Ishikawa (cell line): ENCODE results near the gene CDK19.

Experiments used
- CEBPB ChIP-seq: IDR thresholded peaks from 2 replicates; pipeline ENCODE4 v1.6.1; 2012
- CREB1 ChIP-seq: IDR thresholded peaks from 2 replicates; pipeline ENCODE4 v1.6.1; 2012; ENCODE audit warnings: low read depth
- EGR1 ChIP-seq: IDR thresholded peaks from 2 replicates; pipeline ENCODE4 v1.6.1; 2012
- EP300 ChIP-seq: IDR thresholded peaks from 2 replicates; pipeline ENCODE4 v1.6.1; 2012; ENCODE audit warnings: borderline replicate concordance
- FOXM1 ChIP-seq: IDR thresholded peaks from 2 replicates; pipeline ENCODE4 v1.6.1; 2012; ENCODE audit warnings: low read depth, borderline replicate concordance
- NFIC ChIP-seq: IDR thresholded peaks from 2 replicates; pipeline ENCODE4 v1.6.1; 2012
- RAD21 ChIP-seq: IDR thresholded peaks from 2 replicates; pipeline ENCODE4 v1.6.1; 2012; ENCODE audit warnings: low read depth
- REST ChIP-seq: IDR thresholded peaks from 2 replicates; pipeline ENCODE4 v1.6.1; 2012; ENCODE audit warnings: low read depth, mild to moderate bottlenecking
- TAF1 ChIP-seq: IDR thresholded peaks from 2 replicates; pipeline ENCODE4 v1.6.1; 2012; ENCODE audit warnings: low read depth, mild to moderate bottlenecking
- TCF12 ChIP-seq: IDR thresholded peaks from 2 replicates; pipeline ENCODE4 v1.6.1; 2012; ENCODE audit warnings: low read depth
- TEAD4 ChIP-seq: IDR thresholded peaks from 2 replicates; pipeline ENCODE4 v1.6.1; 2012
- USF1 ChIP-seq: IDR thresholded peaks from 2 replicates; pipeline ENCODE4 v1.6.1; 2012
- YY1 ChIP-seq: IDR thresholded peaks from 2 replicates; pipeline ENCODE4 v1.6.1; 2012; ENCODE audit warnings: low read depth
- ZBTB7A ChIP-seq: IDR thresholded peaks from 2 replicates; pipeline ENCODE4 v1.6.1; 2012; ENCODE audit warnings: low read depth
- TF ChIP-seq, protein P1 (sequence below): IDR thresholded peaks from 2 replicates; pipeline ENCODE4 v1.6.1; 2012

Gene CDK19

DNA sequence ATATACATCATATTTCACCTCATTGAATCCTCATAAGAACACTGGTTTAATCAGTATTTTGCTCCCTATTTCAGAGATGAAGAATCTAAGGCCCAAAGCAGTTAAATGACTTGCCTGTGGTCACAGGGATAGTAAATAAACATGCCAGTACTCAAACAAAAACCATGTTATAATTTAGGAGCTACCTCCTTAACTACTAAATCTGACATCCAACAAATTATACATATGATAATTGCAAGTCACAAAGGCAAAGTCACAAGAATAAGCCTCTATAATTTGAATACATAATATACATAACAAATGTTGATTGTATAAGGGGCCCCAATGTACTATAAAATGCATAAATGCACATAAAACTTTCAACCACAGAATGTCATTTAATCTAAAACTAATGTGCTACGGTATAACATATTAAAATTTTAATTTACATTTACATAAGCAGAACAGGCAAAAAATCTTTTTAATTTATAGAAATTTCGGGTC lies 181.5 kb downstream of the CDK19 start:
- TF ChIP-seq EP300 (no peak), TEAD4 (no peak), ZBTB7A (no peak), NFIC (no peak), FOXM1 (no peak), YY1 (no peak), REST (no peak), CEBPB (no peak), CREB1 (no peak), RAD21 (no peak)

GRCh38 chr6:110629153-110629552 lies 186.1 kb downstream of the CDK19 start:
- TF ChIP-seq TAF1 (no peak), NFIC (no peak), EP300 (no peak), ZBTB7A (no peak), RAD21 (no peak), YY1 (no peak), TCF12 (no peak), TEAD4 (no peak), USF1 (no peak), CREB1 (no peak), REST (no peak), CEBPB (no peak), EGR1 (no peak), FOXM1 (no peak)
- TF ChIP-seq, protein P1, sequence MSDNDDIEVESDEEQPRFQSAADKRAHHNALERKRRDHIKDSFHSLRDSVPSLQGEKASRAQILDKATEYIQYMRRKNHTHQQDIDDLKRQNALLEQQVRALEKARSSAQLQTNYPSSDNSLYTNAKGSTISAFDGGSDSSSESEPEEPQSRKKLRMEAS = no peak

GRCh38 chr6:110628330-110628729 lies 186.9 kb downstream of the CDK19 start:
- TF ChIP-seq, protein P1 = no peak
- no peak for TF ChIP-seq ZBTB7A
- TF ChIP-seq TCF12 = no peak
- TF ChIP-seq USF1 = no peak
- TF ChIP-seq EGR1 = no peak
- no peak for TF ChIP-seq FOXM1
- no peak for TF ChIP-seq RAD21
- no peak for TF ChIP-seq NFIC
- no peak for TF ChIP-seq YY1
- no peak for TF ChIP-seq TEAD4
- no peak for TF ChIP-seq EP300
- no peak for TF ChIP-seq TAF1
- TF ChIP-seq REST = no peak
- TF ChIP-seq CREB1 = no peak
- TF ChIP-seq CEBPB = no peak

DNA sequence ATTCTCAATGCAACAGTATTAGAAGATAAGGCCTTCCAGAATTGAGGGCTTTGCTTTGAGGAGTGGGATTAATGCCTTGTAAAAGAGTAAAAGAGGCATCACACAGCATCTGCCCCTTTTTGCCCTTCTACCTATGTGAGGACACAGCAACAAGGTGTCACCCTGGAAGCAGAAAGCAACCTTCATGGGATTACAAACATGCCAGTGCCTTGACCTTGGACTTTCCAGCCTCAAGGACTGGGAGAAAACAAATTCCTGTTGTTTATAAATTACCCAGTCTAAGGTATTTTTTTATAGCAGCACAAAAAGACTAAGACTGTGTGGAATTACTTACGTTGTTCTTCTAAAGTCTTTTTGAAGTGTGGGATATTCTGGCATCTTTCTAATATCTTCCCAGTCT lies 188.8 kb downstream of the CDK19 start:
- no peak for TF ChIP-seq RAD21
- TF ChIP-seq TAF1 = no peak
- TF ChIP-seq EGR1 = no peak

GRCh38 chr6:110625883-110626282 lies 189.4 kb downstream of the CDK19 start:
- TF ChIP-seq CEBPB (no peak), RAD21 (no peak), TAF1 (no peak), NFIC (no peak), CREB1 (no peak)
- TF ChIP-seq, protein P1 = no peak
